IMR-90 (cell line): ENCODE measurements around the gene SLIT3.

ENCODE experiments used
- CEBPB ChIP-seq: IDR thresholded peaks from 2 replicates; pipeline ENCODE4 v1.6.1; 2012; ENCODE audit warnings: low read depth, low read length, improper control_type of control experiment
- CTCF ChIP-seq: conservative IDR thresholded peaks from 2 replicates; pipeline ENCODE4 v1.5.1; 2012; ENCODE audit warnings: mild to moderate bottlenecking, low read depth, low read length, improper control_type of control experiment
- POLR2A ChIP-seq: IDR thresholded peaks from 2 replicates; pipeline ENCODE4 v1.6.1; 2012; ENCODE audit warnings: mild to moderate bottlenecking, low read depth, low read length
- RAD21 ChIP-seq: IDR thresholded peaks from 2 replicates; pipeline ENCODE4 v1.6.1; 2012; ENCODE audit warnings: low read length, improper control_type of control experiment
- RCOR1 ChIP-seq: IDR thresholded peaks from 2 replicates; pipeline ENCODE4 v1.6.1; 2012; ENCODE audit warnings: mild to moderate bottlenecking, low read length, improper control_type of control experiment; ENCODE audit not compliant: insufficient replicate concordance
- RFX5 ChIP-seq: IDR thresholded peaks from 2 replicates; pipeline ENCODE4 v1.8.0; 2012; ENCODE audit warnings: low read depth, mild to moderate bottlenecking, low read length, moderate library complexity
- TF ChIP-seq, protein P1 (sequence below): fragments of 150-350 bp; IDR thresholded peaks from 2 replicates; pipeline ENCODE4 v1.6.1; 2017; ENCODE audit warnings: mild to moderate bottlenecking, antibody characterized with exemption, low read length, low read depth

DNA sequence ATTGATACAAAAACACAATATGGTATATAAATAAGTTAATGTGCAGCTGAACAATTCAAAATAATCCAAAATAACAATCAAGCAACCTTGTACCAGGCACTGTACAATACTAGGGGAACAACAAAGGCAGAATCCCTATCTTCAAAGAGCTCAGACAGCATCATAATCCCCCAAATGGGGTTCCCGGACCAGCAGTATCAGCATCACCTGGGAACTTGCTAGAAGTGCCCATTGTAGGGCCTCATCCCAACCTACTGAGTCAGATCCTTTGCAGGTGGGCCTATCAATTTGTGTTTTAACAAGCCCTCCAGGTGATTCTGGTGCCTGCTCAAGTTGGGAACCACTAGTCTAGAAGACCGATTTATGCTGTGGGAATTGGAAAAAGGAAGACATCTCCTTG is 27.1 kb downstream of the SLIT3 start:
- TF ChIP-seq RCOR1 (no peak), CTCF (no peak), RFX5 (no peak), POLR2A (no peak), CEBPB (no peak), RAD21 (no peak)
- TF ChIP-seq, protein P1, sequence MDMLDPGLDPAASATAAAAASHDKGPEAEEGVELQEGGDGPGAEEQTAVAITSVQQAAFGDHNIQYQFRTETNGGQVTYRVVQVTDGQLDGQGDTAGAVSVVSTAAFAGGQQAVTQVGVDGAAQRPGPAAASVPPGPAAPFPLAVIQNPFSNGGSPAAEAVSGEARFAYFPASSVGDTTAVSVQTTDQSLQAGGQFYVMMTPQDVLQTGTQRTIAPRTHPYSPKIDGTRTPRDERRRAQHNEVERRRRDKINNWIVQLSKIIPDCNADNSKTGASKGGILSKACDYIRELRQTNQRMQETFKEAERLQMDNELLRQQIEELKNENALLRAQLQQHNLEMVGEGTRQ: no peak
